PC-9 (cell line): ENCODE results near the gene STIL. TPM values are rescaled to one million over a fixed set of nuclear protein-coding genes. Genes with fewer than 3 reads are reported as not detected.

Experiments used
- BruUV-seq: library from RNA; stranded (reverse); fragments of 400-500 nt; replicated peaks from 2 replicates; lab custom pipeline; 2021; lab: Mats Ljungman, UMichigan
- CTCF ChIA-PET: fragments of 300-600 bp; sonication (Branson Sonifier 250); formaldehyde crosslinking; loops from one replicate; lab custom pipeline; 2022; ENCODE audit warnings: antibody characterized with exemption; lab: Charles Lee
- POLR2A ChIA-PET: fragments of 300-600 bp; sonication (Branson Sonifier 250); formaldehyde crosslinking; loops from one replicate; lab custom pipeline; 2022; ENCODE audit warnings: antibody characterized with exemption; ENCODE audit not compliant: unreplicated experiment; lab: Charles Lee
- DNase-seq, 2 experiments: peaks; one replicate each; pipeline versions ENCODE4 v3.0.0 to v3.0.0-alpha.2; 2015 to 2022; ENCODE audit warnings: mixed read lengths in 1 of 2
- H2AFZ ChIP-seq: fragments of 200-600 bp; sonication (generic); 2 replicates; pipeline ENCODE4 v1.8.1; 2017; ENCODE audit warnings: antibody characterized with exemption
- H3F3A ChIP-seq: fragments of 200-600 bp; sonication (generic); 2 replicates; pipeline ENCODE4 v1.8.1; 2017; ENCODE audit warnings: antibody characterized with exemption, mild to moderate bottlenecking, low read depth; ENCODE audit not compliant: insufficient read depth
- H3K27ac ChIP-seq: fragments of 200-600 bp; sonication (generic); 2 replicates; pipeline ENCODE4 v1.6.1; 2016; ENCODE audit warnings: mixed run types
- H3K27me3 ChIP-seq: fragments of 200-600 bp; sonication (generic); 2 replicates; pipeline ENCODE4 v1.6.1; 2016; ENCODE audit warnings: low read depth, mixed run types; ENCODE audit not compliant: insufficient read depth
- H3K36me3 ChIP-seq: fragments of 200-600 bp; sonication (generic); 2 replicates; pipeline ENCODE4 v1.6.1; 2016; ENCODE audit warnings: low read depth, mixed run types
- H3K4me1 ChIP-seq: fragments of 200-600 bp; sonication (generic); replicated peaks from 2 replicates; pipeline ENCODE4 v1.6.1; 2016; ENCODE audit warnings: mixed run types; ENCODE audit not compliant: insufficient read depth
- H3K4me2 ChIP-seq: fragments of 200-600 bp; sonication (generic); 2 replicates; pipeline ENCODE4 v1.6.1; 2017; ENCODE audit warnings: mixed run types
- H3K4me3 ChIP-seq: fragments of 200-600 bp; sonication (generic); 2 replicates; pipeline ENCODE4 v1.6.1; 2016; ENCODE audit warnings: mixed run types
- H3K79me2 ChIP-seq: fragments of 200-600 bp; sonication (generic); 2 replicates; pipeline ENCODE4 v1.6.1; 2017; ENCODE audit warnings: low read depth, mixed run types
- H3K9me2 ChIP-seq: fragments of 200-600 bp; sonication (generic); 2 replicates; pipeline ENCODE4 v1.8.1; 2017; ENCODE audit warnings: mild to moderate bottlenecking; ENCODE audit not compliant: insufficient read depth
- H3K9me3 ChIP-seq: fragments of 200-600 bp; sonication (generic); 2 replicates; pipeline ENCODE4 v1.8.1; 2016; ENCODE audit warnings: low read depth; ENCODE audit not compliant: insufficient read depth
- H4K20me1 ChIP-seq: fragments of 200-600 bp; sonication (generic); 2 replicates; pipeline ENCODE4 v1.8.1; 2017; ENCODE audit not compliant: insufficient read depth
- CTCF ChIP-seq: fragments of 200-600 bp; sonication (generic); conservative IDR thresholded peaks from 2 replicates; pipeline ENCODE4 v1.6.1; 2017; ENCODE audit warnings: mixed run types, antibody characterized with exemption, mild to moderate bottlenecking, moderate library complexity
- EZH2 ChIP-seq: fragments of 200-600 bp; sonication (generic); IDR thresholded peaks from 2 replicates; pipeline ENCODE4 v1.8.0; 2017; ENCODE audit warnings: antibody characterized with exemption, low read depth
- intact Hi-C: fragments of 100-400 bp; cut with micrococcal nuclease; formaldehyde crosslinking; loops from one replicate; pipeline ENCODE4 v1.10.0; 2022; ENCODE audit not compliant: unreplicated experiment
- total RNA-seq: library from RNA; stranded (reverse); gene quantifications from 2 replicates; pipeline ENCODE4 v1.2.3, GENCODE V29; 2021

Gene STIL
- total RNA-seq, 1 experiment from 2014 or later, result 37.0 TPM

GRCh38 chr1:47209091-47209490 is 104.9 kb downstream of the STIL start:
- Histone ChIP-seq H3K4me1 (no peaks in the 10 kb centered on the region), H3K27me3 (no peaks in the 10 kb centered on the region), H3K4me2 (no peak overlapping the region), H3K36me3 (no peaks in the 10 kb centered on the region), H3F3A (no peaks in the 10 kb centered on the region), H3K9me2 (no peaks in the 10 kb centered on the region), H4K20me1 (no peaks in the 10 kb centered on the region), H3K4me3 (no peak overlapping the region), H3K79me2 (no peaks in the 10 kb centered on the region), H3K27ac (no peak overlapping the region), H2AFZ (no peak overlapping the region), H3K9me3 (no peaks in the 10 kb centered on the region)
- TF ChIP-seq CTCF (no peak), EZH2 (no peak)
- intact Hi-C loops, result no loop called here
- DNase-seq, result no peak
- no TSS peak for BruUV-seq
- POLR2A ChIA-PET, result no interaction called here
- CTCF ChIA-PET, result no interaction called here

- BruUV-seq, result no TSS peak
- no peaks in the 10 kb centered on the region for H3F3A ChIP-seq
- H3K36me3 ChIP-seq, result no peaks in the 10 kb centered on the region
- no peak for TF ChIP-seq EZH2
- TF ChIP-seq CTCF, result no peak
- H3K9me3 ChIP-seq, result no peaks in the 10 kb centered on the region
- no peaks in the 10 kb centered on the region for H4K20me1 ChIP-seq
- CTCF ChIA-PET, result no interaction called here
- DNase-seq, result no peak
- intact Hi-C loops, result no loop called here
- H2AFZ ChIP-seq, result no peak overlapping the region
- POLR2A ChIA-PET, result no interaction called here
- no peaks in the 10 kb centered on the region for H3K79me2 ChIP-seq
- no peak overlapping the region for H3K27ac ChIP-seq
- H3K27me3 ChIP-seq, result no peaks in the 10 kb centered on the region
- H3K9me2 ChIP-seq, result no peaks in the 10 kb centered on the region
- no peak overlapping the region for H3K4me3 ChIP-seq
- no peak overlapping the region for H3K4me2 ChIP-seq
- H3K4me1 ChIP-seq, result no peaks in the 10 kb centered on the region
Measured at GRCh38 chr1:47208374-47208850, 105.5 kb downstream of the STIL start.

- DNase-seq, result no peak
- no peak overlapping the region for H2AFZ ChIP-seq
- H4K20me1 ChIP-seq, result no peaks in the 10 kb centered on the region
- no peaks in the 10 kb centered on the region for H3F3A ChIP-seq
- no peaks in the 10 kb centered on the region for H3K79me2 ChIP-seq
- H3K9me3 ChIP-seq, result no peaks in the 10 kb centered on the region
- no peaks in the 10 kb centered on the region for H3K9me2 ChIP-seq
- BruUV-seq, result no TSS peak
- no peak overlapping the region for H3K4me2 ChIP-seq
- intact Hi-C loops, result no loop called here
- no peaks in the 10 kb centered on the region for H3K4me1 ChIP-seq
- H3K36me3 ChIP-seq, result no peaks in the 10 kb centered on the region
- H3K4me3 ChIP-seq, result no peak overlapping the region
- no peak overlapping the region for H3K27ac ChIP-seq
- ChIA-PET POLR2A (no interaction called here), CTCF (no interaction called here)
- TF ChIP-seq CTCF (no peak), EZH2 (no peak)
- no peaks in the 10 kb centered on the region for H3K27me3 ChIP-seq
Measured at GRCh38 chr1:47207803-47208373, 106.1 kb downstream of the STIL start.
